ENCODE results near the gene TSPO.
"Not testable (repeated sequence)": the region's sequence is repeated elsewhere in the genome, so short reads cannot be mapped to it uniquely, and the experiment has no call there.

TSPO gene

DNA sequence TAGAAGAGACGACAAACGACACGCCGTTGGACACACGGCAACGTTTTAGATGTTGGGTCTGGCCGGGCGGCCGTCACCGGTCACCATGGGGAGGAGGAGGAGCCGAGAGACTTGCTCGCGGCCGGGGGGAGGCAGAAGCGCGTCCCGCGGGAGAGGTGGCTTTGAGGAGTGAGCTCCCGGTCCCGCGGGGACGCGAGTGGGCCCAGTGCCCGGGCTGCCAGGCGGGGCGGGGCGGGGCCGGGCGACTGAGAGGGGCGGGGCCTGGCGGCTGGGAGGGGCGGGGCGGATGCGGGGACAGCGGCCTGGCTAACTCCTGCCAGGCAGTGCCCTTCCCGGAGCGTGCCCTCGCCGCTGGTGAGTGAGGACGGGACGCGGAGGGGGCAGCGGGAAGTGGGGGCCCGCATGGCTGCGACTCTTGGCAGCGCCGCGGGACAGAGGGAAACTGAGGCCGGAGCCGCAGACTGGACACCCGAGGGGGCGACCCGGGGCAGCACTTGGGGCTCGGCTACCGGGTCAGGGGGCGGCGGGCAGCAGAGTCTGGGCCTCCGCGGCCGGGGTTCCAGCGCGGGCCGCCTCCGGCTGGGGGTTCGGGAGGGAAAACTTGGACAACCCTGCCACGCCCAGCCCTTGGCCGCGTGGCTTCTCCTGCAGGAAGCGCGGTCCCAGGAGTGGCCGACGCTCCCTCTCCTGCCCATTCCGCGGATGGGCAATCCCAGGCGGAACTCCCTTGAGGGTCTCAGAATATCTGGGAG, at the start of gene TSPO:
Gene TSPO (plus strand): TSS at position 309 of the 752 bp plus-strand sequence. CDS start 7,680 bp downstream, outside the sequence.
- DNase-seq (ENCODE audit: low spot score) = peak; percentile 76

DNA sequence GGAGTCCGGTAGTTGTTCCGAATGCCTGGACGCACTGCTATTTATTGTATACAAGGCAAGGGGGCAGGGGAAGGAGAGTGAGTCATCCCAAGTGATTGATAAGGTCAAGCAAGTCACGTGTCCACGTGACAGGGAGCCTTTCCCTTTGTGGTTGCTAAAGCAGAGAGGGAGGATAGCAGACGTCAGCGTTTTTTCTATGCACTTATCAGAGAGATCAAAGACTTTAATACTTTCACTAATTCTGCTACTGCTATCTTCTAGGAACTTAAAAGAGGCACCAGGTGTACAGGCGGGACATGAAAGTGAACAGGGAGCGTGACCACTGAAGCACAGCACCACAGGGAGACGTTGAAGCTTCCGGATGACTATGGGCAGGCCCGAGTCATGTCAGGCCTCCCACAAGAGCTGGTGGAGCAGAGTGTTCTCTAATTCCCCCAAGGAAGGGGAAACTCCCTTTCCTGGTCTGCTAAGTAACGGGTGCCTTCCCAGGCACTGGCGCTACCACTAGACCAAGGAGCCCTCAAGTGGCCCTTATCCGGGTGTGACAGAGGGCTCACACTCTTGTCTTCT, 47.2 kb upstream of the TSPO start:
- peak; percentile 50 for DNase-seq (ENCODE audit: low spot score)

DNA sequence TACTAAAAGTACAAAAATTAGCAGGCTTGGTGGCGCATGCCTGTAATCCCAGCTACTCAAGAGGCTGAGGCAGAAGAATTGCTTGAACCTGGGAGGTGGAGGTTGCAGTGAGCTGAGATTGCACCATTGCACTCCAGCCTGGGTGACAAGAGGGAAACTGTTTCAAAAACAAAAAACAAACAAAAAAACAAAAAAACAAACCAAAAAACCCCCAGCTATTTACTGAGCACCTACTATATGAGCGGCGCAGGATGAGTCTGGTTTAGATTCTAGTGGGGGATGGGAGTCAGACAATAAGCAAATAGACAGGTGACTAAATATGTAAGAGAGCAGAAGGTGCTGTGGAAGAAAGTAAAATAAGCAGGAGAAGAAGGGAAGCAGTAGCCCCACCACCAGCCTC, 46.4 kb upstream of the TSPO start:
- DNase-seq (ENCODE audit: low spot score) = not testable (repeated sequence)

DNA sequence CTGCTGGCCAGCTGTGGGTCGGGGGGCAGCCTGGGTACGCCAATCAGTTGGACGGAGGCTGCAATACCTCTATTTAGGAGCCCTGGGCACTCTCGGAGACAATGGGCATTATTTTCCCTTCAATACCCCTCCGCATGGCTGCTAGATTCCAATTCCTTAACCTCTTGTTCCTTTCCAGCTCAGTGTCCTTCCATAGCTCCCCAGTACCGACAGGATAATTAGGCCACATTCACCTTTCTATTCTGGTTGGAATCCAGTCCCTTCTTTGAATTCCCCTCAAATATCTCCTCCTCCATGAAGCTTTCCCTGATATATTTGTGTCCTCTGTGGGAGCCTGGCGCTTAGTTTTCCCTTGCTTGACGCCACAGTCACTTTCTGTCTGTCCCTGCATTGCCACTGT, 45.1 kb upstream of the TSPO start:
- DNase-seq (ENCODE audit: low spot score) = no peak

DNA sequence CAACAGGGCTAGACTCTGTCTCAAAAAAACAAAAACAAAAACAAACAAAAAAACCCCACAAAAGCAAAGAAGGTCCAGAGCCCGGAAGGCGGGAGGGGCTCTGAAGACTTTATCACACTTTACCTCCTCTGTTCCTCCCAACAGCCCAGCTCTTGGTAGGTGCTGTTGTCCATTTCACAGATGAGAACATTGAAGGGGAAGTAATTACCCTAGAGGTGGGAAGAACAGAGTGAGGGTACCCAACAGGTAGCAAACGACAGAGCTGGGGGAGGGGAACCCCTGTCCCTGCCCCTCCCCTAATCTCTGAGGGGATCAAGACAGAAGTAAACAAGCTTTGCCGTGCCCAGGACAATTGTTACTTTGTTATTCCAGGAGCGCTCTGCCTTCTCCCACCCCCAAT, 41.8 kb upstream of the TSPO start:
- no peak for DNase-seq (ENCODE audit: low spot score)

DNA sequence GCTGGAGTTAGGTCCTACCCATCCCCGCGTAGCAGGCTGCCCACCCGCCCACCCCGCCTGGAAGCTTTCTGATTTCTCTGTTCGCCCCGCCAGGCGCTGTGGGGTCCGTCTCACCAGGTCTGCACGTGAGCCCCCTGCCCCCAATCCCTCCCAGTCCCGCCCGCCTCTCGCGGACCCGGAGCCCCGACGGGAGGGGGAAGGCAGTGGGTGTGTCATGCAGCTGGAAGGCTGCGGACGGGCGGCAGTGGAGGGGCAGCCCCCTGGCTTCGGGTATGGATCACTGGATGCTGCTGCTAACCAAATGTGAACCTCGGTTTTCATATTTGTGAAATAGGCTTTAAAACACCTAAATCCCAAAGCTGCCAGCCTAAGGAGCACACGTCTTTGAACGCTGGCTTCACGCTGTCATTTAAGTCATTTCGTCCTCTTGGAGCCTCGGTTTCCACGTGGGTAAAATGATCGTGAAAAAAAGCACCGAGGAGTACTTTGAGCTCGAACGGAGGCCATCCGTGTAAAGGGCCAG, 41.4 kb upstream of the TSPO start:
- DNase-seq (ENCODE audit: low spot score) = no peak

DNA sequence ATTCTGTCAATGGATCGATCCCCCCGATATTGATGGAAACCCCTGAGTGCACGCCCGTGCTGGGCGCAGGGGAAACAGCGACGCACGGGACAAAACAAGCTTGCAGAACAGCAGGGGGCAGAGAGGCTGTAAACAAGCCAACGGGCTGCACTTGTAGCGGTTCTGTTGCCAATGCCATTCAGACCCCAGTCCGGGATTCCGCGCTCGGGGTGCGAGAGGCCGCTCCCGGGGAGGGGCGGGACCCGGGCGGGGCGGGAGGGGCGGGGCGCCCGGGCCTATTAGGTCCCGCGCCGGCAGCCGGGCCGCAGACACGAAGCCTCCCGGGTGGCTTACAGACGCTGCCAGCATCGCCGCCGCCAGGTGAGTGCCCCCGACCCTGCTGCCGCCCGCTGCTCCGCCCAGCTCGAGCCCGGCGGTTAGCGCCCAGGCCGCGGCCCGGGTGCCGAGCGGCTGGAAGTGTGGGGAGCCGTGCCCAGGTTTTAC, 40.9 kb upstream of the TSPO start, which contains the start of gene BIK:
Gene BIK (plus strand): TSS at position 307 of the 483 bp plus-strand sequence. CDS start 13,273 bp downstream, outside the sequence.
- no peak for DNase-seq (ENCODE audit: low spot score)

DNA sequence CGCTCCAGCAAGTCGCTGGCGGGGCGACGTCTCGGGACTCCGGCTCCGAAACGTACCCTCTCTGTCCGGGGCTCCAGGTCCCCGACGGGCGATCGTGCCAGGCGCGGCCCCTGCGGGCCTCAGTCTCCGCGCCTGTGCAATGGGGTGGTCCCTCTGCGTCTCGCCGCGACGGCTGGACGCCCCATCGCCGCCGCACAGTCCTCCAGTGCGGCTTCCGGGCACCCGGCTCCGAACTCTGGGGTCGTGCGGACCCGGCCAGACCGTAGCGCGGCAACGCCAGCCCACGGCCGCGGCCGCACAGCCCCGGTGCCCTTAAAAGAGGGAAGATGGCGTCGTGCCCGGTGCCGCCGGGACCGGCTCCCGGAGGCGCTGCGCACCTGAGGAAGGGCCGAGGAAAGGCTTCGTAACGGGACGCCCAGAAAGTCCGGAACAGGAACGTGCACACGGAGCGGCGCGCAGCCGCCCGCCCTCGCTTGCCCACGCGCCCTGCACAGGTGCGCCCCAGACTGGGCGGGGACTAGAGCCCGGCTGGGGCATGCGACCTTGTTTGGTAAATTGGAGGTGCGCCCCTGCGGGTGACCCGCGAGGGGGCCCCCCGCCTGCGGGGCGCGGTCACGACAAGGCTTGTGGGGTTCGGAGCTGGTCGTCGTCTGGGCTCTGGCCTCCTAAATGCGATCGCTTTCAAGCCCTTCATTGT, 40.3 kb upstream of the TSPO start:
- no peak for DNase-seq (ENCODE audit: low spot score)

DNA sequence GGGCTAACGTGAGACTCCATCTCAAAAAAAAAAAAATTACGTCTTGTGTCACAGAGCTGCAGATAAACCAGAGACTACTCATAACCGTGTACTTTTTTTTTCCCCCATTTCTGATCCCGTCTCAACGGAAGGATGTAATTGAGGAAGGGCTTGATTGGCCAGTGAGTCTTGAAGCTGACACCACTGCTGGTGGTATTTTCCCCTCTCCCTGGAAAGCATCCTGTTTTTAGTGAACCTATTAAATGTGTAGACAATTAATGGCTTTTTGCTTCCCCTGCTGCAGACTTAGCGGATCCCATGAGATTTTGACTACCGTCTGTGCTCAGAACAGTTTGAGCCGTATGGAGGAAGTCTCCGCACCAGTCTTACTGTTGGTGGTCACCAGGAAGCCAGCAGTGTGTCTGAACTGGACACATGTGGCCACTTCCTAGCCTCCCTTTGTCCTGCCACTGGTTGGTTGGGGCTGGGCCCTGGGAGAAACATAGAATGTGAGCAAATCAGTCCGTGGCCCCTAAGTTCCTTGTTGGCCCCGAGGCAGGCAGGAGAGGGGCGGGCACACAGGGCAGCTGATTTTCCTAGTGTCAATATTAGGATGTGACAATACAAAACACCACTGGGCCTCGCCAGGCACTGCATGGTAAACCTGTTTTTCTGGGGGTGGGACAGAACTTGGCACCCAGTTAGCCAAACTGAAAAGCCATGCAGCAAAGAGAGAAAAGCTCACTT, 37.7 kb upstream of the TSPO start:
- no peak for DNase-seq (ENCODE audit: low spot score)

DNA sequence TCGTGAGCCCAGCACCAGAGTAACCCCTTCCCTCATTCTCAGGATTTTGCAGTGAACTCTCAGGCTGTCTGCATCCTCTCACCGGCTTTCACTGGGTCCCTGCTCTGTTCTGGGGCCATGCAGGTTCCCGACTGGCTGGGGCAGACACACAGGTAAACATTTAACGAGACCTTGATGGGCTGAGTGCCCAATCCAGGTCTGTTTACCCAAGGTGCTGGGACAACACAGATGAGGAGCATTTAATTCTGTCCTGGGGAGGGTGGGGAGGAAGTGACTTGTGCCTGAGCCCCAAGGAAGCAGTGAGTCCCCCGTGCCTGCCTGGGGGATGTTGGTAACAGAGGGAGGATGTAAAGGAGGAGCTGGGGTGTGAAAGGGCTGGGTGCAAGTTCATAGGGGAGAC, 36.4 kb upstream of the TSPO start:
- no peak for DNase-seq (ENCODE audit: low spot score)

DNA sequence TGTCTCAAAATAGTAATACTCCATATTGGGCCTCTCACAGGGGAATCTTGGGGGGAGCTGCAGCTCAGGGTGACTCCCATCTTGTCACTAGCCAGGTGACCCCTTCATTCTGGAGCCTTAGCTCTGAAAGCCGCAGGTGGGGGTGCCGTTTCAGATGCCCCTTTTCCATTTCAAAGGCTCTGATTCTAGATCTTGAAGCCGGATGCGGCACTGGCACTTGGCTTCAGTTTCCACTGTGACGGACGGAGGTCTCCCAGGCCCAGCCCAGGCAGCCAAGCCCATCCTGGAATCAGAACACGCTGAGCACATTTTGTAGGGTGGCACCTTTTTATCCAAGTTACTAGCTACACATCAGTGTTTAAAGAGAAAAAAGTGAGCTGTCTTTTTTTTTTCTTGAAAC, 34.4 kb upstream of the TSPO start:
- no peak for DNase-seq (ENCODE audit: low spot score)

DNA sequence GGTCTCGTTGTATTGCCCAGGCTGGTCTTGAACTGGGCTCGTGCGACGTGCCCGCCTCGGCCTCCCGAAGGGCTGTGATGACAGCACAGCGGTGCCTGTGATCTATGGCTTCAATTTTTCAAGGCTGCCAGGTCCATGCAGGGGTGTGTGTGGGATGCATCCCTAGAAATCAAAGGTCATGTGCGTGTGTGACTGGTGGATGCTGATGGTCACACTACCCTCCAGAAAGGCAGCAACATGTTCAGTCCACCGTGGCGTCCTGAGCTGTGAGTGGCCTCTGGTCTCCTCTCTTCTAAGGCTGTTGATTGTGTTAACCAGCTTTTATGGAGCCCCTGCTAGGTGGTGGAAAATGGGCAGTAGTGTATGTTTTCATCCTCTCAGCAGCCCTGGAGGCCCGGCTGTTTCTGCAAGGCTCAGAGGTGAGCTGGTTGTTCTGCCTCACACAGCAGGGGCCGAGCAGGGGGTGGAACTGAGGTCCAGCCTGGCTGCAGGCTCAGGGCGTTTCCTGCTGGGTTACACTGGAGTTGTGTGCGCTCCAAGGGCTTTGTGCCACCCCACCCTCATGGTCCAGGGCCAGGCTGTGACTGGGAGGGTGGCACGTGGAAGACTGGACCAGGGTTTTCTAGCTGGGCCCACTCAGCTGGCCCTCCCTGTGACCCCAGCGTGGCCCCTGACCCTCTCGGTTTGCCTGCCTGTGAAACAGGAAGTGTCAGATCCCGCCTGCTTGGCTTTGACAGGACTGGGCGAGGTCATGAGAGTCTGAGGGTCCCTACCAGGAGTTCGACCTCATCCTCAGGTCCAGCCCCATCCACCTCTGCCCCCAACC, 33.1 kb upstream of the TSPO start:
- no peak for DNase-seq (ENCODE audit: low spot score)

DNA sequence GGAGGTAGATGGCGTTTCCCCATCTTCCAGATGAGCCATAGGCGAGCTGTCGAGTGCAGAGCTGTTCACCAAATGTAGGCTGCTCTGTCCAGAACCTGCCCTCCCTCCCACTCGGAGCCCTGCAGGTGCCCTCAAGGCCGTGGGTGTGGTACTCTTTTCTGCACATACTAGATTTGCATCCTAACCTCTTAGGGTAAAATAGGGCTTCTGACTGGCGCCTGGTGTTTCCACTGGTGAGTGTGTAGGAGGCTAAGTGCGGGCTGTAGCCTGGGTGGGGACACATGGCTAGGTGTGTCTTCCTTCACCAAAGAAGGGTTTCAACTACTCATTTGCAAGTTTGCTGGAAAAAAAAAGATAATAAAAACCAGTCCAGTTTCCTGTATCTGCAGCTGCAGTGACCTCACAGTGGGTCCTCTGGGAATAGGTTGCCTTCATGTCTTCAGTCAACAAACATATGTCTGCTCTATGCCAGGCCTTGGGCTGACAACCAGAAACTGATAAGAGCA, 32.4 kb upstream of the TSPO start:
- no peak for DNase-seq (ENCODE audit: low spot score)

DNA sequence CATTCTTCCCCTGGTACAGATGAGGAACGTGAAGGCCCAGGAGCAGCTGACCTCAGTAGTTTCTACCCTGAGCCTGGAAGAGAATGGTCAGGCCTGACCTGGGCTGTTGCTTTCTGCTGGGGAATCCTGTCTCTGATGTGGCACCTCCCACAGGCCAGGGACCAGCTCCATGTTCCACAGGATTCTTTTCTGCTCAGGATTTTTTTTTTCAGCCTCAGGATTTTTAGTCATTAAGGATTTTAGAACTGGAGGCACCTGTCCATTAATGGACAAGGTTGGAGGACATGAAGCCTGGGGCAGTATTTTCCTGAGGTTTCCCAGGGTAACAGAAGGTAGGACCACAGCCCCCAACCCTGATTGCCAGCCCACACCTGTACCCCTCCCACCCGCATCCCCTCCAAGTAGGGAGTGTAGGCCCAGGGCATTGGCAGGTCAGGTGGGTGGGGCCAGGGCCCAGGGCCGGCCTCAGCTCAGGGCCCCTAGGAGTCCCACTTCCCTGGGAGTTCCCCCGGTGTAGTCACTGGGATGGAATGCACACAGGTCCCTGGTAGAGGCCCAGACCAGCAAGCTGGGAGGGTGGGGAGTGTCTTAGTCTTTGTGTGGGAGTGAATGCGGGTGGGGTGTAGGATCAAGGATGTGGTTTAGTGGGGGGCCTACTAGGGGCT, 24.7 kb upstream of the TSPO start:
- no peak for DNase-seq (ENCODE audit: low spot score)

DNA sequence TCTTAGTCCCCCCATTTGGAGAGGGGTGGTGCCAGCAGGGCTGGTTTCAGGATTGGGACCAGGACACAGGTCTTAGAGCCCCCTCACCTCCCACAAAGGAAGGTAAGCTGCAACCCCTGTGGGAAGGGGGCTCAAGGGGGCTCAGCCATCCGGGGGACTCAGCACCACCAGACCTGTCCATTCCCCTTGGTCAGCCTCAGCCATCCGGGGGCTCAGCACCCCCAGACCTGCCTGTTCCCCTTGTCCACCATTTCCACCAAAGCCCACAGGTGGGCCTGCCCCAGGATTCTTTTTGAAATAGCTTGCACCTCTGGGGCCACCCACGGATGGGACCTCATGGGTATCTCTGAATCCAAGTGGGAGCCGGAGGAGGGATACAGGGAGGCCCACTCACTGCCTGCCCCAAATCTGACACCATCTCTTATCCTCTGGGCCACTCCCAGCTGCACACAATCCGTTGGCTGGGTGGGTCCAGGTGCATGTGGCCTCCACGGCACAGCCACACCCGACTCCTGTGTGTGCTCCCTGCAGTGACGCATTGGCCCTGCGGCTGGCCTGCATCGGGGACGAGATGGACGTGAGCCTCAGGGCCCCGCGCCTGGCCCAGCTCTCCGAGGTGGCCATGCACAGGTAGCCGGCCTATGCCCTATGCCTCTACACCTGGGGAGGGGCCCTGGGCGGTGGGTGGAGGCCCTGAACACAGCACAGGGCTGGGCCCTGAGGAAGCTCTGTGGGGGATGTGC, 24.0 kb upstream of the TSPO start:
- no peak for DNase-seq (ENCODE audit: low spot score)

DNA sequence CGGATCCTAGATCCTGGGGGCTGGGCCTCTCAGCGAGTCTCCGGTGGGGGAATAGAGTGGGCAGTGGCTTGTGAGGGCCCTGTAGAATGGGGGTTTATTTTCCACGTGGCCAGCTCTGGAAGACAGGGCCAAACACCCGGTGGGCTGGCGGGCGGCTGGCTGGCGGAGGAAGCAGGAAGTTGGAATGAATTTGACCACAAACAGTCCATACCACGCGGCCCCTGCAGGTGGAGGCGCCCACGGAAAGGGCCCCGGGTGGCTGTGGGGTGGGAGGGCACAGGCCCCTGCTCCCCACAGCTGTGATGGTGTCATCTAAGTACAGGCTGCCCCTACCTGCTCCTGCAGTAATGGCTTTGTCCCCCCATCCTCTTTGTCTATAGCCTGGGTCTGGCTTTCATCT, 23.2 kb upstream of the TSPO start:
- no peak for DNase-seq (ENCODE audit: low spot score)

DNA sequence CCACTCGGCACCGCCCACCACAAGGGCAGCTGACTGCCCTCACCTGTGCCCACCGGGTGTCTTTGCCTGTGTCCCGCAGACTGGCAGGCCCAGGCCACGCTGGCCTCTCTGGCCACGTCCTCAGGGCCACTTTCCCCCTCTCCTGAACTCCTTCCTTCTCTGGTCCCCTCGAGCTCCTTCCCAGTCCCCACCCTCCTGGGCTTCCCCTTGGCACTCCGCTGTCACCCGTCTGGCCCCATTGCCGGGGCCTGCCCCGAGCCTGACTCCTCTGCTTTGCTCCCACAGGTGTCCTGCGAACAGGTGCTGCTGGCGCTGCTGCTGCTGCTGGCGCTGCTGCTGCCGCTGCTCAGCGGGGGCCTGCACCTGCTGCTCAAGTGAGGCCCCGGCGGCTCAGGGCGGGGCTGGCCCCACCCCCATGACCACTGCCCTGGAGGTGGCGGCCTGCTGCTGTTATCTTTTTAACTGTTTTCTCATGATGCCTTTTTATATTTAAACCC, 22.4 kb upstream of the TSPO start:
- no peak for DNase-seq (ENCODE audit: low spot score)

DNA sequence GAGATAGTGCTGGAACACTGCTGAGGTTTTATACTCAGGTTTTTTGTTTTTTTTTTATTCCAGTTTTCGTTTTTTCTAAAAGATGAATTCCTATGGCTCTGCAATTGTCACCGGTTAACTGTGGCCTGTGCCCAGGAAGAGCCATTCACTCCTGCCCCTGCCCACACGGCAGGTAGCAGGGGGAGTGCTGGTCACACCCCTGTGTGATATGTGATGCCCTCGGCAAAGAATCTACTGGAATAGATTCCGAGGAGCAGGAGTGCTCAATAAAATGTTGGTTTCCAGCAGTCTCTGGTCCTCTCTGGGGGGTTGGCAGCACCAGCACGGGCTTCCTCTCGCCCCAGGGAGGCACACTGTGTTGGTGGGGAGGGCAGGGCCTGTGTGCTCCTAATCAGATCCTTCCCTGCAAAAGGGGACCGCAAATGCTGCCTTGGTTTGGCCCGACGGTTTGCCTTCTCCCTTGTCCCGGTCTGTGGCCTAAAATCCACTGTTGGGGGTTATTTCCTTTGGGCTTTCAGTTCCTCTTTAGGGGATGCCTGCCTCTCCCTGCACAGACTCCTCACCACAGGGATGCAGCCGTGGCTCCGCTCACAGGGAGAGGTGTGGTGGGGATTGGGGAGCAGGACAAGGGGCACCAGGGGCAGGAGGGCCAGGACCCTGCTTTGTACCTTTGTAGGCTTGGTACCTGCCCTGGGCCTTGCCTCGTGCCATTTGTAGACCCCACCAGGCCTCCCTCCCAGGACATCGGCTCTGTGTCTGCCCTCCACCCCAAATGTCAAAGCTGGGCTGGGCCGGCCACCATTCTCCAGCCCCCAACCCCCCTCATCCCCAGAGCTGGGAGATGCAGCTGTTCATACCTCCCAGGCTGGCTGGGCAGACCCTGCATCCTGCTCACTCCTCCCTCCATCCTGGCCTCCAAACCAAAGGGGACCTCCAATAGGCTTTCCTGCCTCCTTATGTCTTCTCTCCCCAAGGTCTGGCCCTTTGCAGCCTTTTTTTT, 21.6 kb upstream of the TSPO start:
- DNase-seq (ENCODE audit: low spot score) = no peak
